Endodermal cell (in vitro differentiated cells): ENCODE data around the gene FBXO46. TPM values are rescaled to one million over a fixed set of nuclear protein-coding genes. Genes with fewer than 3 reads are reported as not detected.

Experiments used
- DNase-seq: peaks from one replicate; pipeline ENCODE4 v3.0.0-alpha.2; 2017
- H3K27ac ChIP-seq: 2 replicates; pipeline ENCODE4 v1.5.1; 2013; ENCODE audit warnings: mild to moderate bottlenecking, low read depth, low read length, moderate library complexity
- H3K27me3 ChIP-seq: 2 replicates; pipeline ENCODE4 v1.6.1; 2013; ENCODE audit warnings: mild to moderate bottlenecking, low read length, moderate library complexity; ENCODE audit not compliant: insufficient read depth, control insufficient read depth, poor library complexity, severe bottlenecking
- H3K36me3 ChIP-seq: 2 replicates; pipeline ENCODE4 v1.7.0; 2013; ENCODE audit warnings: mild to moderate bottlenecking, low read length, moderate library complexity; ENCODE audit not compliant: control insufficient read depth, insufficient read depth
- H3K4me1 ChIP-seq: one replicate; pipeline ENCODE4 v1.7.0; 2013; ENCODE audit warnings: low read length; ENCODE audit not compliant: control insufficient read depth, insufficient read depth
- H3K4me3 ChIP-seq: 2 replicates; pipeline ENCODE4 v1.5.1; 2013; ENCODE audit warnings: mild to moderate bottlenecking, low read length, moderate library complexity
- H3K9ac ChIP-seq: 2 replicates; pipeline ENCODE4 v1.6.1; 2013; ENCODE audit warnings: mild to moderate bottlenecking, low read length, moderate library complexity; ENCODE audit not compliant: poor library complexity, severe bottlenecking; ENCODE audit errors: extremely low read depth
- H3K9me3 ChIP-seq: 2 replicates; pipeline ENCODE4 v1.6.1; 2013; ENCODE audit warnings: mild to moderate bottlenecking, low read length, moderate library complexity; ENCODE audit not compliant: control insufficient read depth
- H3K27ac Mint-ChIP-seq: 2 replicates; pipeline ENCODE4 v1.8.0; 2020; ENCODE audit warnings: mixed read lengths
- H3K27me3 Mint-ChIP-seq: 2 replicates; pipeline ENCODE4 v1.8.0; 2021; ENCODE audit warnings: mild to moderate bottlenecking, mixed read lengths; ENCODE audit not compliant: insufficient read depth
- H3K36me3 Mint-ChIP-seq: 2 replicates; pipeline ENCODE4 v1.8.0; 2020; ENCODE audit warnings: low read depth, mixed read lengths
- H3K4me1 Mint-ChIP-seq: 2 replicates; pipeline ENCODE4 v1.8.0; 2020; ENCODE audit warnings: mixed read lengths
- H3K4me3 Mint-ChIP-seq: 2 replicates; pipeline ENCODE4 v1.8.0; 2020; ENCODE audit warnings: mild to moderate bottlenecking, moderate library complexity, mixed read lengths
- H3K9me3 Mint-ChIP-seq: 2 replicates; pipeline ENCODE4 v1.8.0; 2020; ENCODE audit warnings: mild to moderate bottlenecking, mixed read lengths
- WGBS, 2 experiments: methylation state at CpG; one replicate each; pipeline versions ENCODE4 v1.1.5 to v1.1.7; 2013; ENCODE audit warnings: missing lambda C conversion rate in 2 of 2, mixed read lengths in 1 of 2; ENCODE audit not compliant: insufficient coverage in 1 of 2, insufficient read length in 1 of 2; 5-methylcytosine and 5-hydroxymethylcytosine counted together
- total RNA-seq, 2 donors: library from RNA; stranded (reverse); fragmentation: NEBNext Ultra II Directional in 1 of 2; extraction: Animal tissue kit (Norgen Biotek cat#: 25700) in 1 of 2; gene quantifications; 2 replicates in 1 of 2; 3 replicates in 1 of 2; pipeline ENCODE4 v1.2.1, GENCODE V29; 2021
- TF ChIP-seq, protein P1 (sequence below): fragments of 200-600 bp; sonication (generic); conservative IDR thresholded peaks from 2 replicates; pipeline ENCODE4 v1.5.0; 2021; ENCODE audit warnings: antibody characterized with exemption, mild to moderate bottlenecking

The FBXO46 gene
- total RNA-seq, 2 donors from 2014 or later: 36.5 to 42.8 TPM

GRCh38 chr19:45710356-45711130 is 20.2 kb downstream of the FBXO46 start:
- no peak for DNase-seq
- WGBS, 2 experiments: 86 to 95% methylated on average over 1 to 7 of the region's 10 CpGs
- Histone ChIP-seq H3K27me3 (no peaks in the 10 kb centered on the region), H3K9ac (no peak overlapping the region), H3K36me3 (peaks cover 19% of the 10 kb centered on the region), H3K4me3 (no peak overlapping the region), H3K4me1 (no peaks in the 10 kb centered on the region), H3K9me3 (no peaks in the 10 kb centered on the region), H3K27ac (no peak overlapping the region)
- TF ChIP-seq, protein P1, sequence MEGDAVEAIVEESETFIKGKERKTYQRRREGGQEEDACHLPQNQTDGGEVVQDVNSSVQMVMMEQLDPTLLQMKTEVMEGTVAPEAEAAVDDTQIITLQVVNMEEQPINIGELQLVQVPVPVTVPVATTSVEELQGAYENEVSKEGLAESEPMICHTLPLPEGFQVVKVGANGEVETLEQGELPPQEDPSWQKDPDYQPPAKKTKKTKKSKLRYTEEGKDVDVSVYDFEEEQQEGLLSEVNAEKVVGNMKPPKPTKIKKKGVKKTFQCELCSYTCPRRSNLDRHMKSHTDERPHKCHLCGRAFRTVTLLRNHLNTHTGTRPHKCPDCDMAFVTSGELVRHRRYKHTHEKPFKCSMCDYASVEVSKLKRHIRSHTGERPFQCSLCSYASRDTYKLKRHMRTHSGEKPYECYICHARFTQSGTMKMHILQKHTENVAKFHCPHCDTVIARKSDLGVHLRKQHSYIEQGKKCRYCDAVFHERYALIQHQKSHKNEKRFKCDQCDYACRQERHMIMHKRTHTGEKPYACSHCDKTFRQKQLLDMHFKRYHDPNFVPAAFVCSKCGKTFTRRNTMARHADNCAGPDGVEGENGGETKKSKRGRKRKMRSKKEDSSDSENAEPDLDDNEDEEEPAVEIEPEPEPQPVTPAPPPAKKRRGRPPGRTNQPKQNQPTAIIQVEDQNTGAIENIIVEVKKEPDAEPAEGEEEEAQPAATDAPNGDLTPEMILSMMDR: no peak
- Mint-ChIP-seq H3K27me3 (no peaks in the 10 kb centered on the region), H3K4me3 (no peak overlapping the region), H3K27ac (peak overlapping the region; percentile 52), H3K36me3 (peaks cover 26% of the 10 kb centered on the region), H3K9me3 (no peaks in the 10 kb centered on the region), H3K4me1 (peaks cover 6% of the 10 kb centered on the region)

DNA sequence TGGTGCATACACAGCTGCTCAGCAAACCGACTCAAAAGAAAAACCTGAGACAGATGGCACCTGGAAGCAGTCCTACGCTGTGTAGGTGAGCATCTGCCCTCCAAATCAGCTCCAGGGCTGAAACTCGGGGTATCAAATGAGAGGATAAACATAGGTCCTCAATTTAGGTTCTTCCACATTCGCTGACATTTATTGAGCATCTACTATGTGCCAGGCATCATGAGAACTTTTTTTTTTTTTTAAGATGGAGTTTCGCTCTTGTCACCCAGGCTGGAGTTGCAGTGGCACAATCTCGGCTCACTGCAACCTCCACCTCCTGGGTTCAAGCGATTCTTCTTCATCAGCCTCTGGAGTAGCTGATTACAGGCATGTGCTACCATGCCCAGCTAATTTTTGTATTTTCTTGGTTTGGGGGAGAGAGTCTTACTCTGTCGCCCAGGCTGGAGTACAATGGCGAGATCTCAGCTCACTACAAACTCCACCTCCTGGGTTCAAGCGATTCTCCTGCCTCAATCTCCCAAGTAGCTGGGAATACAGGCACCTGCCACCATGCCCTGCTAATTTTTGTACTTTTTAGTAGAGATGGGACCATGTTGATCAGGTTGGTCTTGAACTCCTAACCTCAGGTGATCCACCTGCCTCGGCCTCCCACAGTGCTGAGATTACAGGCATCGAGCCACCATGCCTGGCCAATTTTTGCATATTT is 24.8 kb downstream of the FBXO46 start:
- Mint-ChIP-seq H3K4me3 (no peak overlapping the region), H3K9me3 (peaks cover 1% of the 10 kb centered on the region), H3K36me3 (peaks cover 48% of the 10 kb centered on the region), H3K27me3 (no peaks in the 10 kb centered on the region), H3K4me1 (no peaks in the 10 kb centered on the region), H3K27ac (no peak overlapping the region)
- H3K4me3 ChIP-seq: no peak overlapping the region
- DNase-seq: no peak
- TF ChIP-seq, protein P1: no peak
- H3K9ac ChIP-seq: no peak overlapping the region
- H3K27ac ChIP-seq: no peak overlapping the region
- WGBS, 2 experiments: 83 to 86% methylated on average over 12 of the region's 12 CpGs
- H3K9me3 ChIP-seq: no peaks in the 10 kb centered on the region
- peaks cover 33% of the 10 kb centered on the region for H3K36me3 ChIP-seq
- no peaks in the 10 kb centered on the region for H3K4me1 ChIP-seq
- H3K27me3 ChIP-seq: no peaks in the 10 kb centered on the region

DNA sequence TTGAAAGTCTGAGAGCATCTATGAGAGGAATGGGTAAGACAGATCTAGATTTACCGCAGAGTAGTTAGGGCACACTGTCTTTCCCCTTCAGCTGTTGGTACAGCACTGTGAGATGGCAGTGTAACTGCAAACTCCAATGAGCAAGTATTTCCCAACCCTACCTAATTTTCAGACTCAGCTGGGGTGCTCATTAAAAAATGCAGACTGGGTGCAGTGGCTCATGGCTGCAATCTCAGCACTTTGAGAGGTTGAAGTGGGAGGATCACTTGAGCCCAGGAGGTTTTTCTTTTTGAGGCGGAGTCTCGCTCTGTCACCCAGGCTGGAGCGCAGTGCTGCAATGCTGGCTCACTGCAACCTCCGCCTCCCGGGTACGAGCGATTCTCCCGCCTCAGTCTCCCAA is 25.6 kb downstream of the FBXO46 start:
- no peak overlapping the region for H3K4me3 Mint-ChIP-seq
- no peaks in the 10 kb centered on the region for H3K4me1 Mint-ChIP-seq
- no peak overlapping the region for H3K27ac ChIP-seq
- peaks cover 31% of the 10 kb centered on the region for H3K36me3 ChIP-seq
- H3K9me3 Mint-ChIP-seq: peaks cover 1% of the 10 kb centered on the region
- H3K9ac ChIP-seq: no peak overlapping the region
- WGBS, 2 experiments: 81 to 85% methylated on average over 6 to 9 of the region's 9 CpGs
- H3K4me1 ChIP-seq: no peaks in the 10 kb centered on the region
- H3K9me3 ChIP-seq: no peaks in the 10 kb centered on the region
- no peaks in the 10 kb centered on the region for H3K27me3 ChIP-seq
- peaks cover 42% of the 10 kb centered on the region for H3K36me3 Mint-ChIP-seq
- no peak for DNase-seq
- H3K4me3 ChIP-seq: no peak overlapping the region
- no peaks in the 10 kb centered on the region for H3K27me3 Mint-ChIP-seq
- TF ChIP-seq, protein P1: no peak
- no peak overlapping the region for H3K27ac Mint-ChIP-seq
